ENCODE data around the gene CAB39. TPM values are rescaled to one million over a fixed set of nuclear protein-coding genes. Genes with fewer than 3 reads are reported as not detected.

Gene CAB39
- total and polyA plus RNA-seq, 5 experiments from 2014 or later: 62.5 to 107 (median 81.5) TPM

DNA sequence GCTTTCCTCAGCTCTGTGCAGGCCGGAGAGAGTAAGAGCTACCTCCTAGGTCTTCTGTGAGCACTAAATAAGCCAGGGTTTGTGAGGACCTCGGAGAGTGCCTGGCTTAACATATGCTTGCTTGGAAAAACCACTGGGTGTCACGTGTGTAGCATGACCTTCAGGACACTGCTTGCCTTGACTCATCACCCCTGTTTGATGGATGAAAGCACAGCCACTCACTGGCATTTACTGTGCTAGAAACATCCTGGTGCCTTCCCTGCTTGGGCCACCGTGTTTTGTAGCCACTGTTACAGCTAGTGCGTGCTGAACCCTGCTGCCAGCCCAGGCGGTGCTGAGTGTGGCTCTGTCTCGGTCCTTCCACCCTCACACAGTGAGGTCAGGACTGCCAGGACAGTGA, 117.3 kb downstream of the CAB39 start:
- Mint-ChIP-seq H3K4me3 (peak overlapping the region in 2 of 10 donors; percentile 1 to 23), H3K9me3 (peaks cover 0 to 2% (median 0%) of the 10 kb centered on the region in 9 donors), H3K36me3 (no peaks in the 10 kb centered on the region), H3K4me1 (peaks cover 0 to 10% (median 5%) of the 10 kb centered on the region in 4 donors), H3K27ac (no peak overlapping the region), H3K27me3 (peaks cover 14 to 52% (median 32%) of the 10 kb centered on the region in 5 donors)
- DNase-seq (no peak), ATAC-seq (no peak)
- POLR2A ChIA-PET: no interaction called here

DNA sequence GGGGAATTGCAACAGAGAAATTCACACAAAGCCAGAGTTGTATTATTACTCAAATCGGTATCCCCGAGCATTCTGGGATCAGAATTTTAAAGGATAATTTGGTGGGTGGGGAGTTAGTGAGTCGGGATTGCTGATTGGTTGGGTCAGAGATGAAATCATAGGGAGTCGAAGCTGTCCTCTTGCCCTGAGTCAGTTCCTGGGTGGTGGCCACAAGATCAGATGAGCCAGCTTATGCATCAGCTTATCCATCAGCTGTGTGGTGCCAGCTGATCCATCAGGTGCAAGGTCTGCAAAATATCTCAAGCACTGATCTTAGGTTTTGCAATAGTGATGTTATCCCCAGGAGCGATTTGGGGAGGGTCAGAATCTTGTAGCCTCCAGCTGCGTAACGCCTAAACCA, 117.8 kb downstream of the CAB39 start:
- no peak overlapping the region for H3K4me3 Mint-ChIP-seq
- H3K27me3 Mint-ChIP-seq: peaks cover 14 to 52% (median 32%) of the 10 kb centered on the region in 5 donors
- DNase-seq (no peak), ATAC-seq (no peak)
- H3K4me1 Mint-ChIP-seq: peaks cover 0 to 10% (median 5%) of the 10 kb centered on the region in 4 donors
- H3K9me3 Mint-ChIP-seq: peaks cover 0 to 2% (median 0%) of the 10 kb centered on the region in 9 donors
- H3K36me3 Mint-ChIP-seq: no peaks in the 10 kb centered on the region
- POLR2A ChIA-PET: no interaction called here
- H3K27ac Mint-ChIP-seq: no peak overlapping the region

DNA sequence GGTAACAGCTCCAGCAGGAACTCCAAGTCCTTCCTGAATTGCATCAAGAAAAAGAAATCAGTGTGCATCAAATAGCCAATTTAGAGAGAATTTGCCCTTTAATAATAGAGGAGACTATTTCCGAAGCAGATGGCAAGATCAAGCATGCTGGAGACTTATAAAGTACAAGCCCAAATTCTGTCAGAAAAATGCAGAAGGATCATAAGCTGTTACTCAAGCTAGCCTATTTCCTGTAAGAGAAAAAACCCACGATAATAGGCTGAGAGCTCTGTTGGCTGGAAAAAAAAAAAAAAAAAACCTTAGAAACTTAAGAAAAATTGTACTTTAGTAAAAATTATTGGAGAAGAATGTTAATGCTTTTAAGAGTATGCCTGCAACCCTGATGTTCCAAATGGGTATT, 127.7 kb downstream of the CAB39 start:
- peaks cover 0 to 5% (median 2%) of the 10 kb centered on the region in 4 donors for H3K4me1 Mint-ChIP-seq
- DNase-seq: no peak
- no peak overlapping the region for H3K27ac Mint-ChIP-seq
- POLR2A ChIA-PET: interaction anchor here (0.6 to 1.3 kb wide), 3 partner anchors 16 to 613 kb away, joined by 3 read pairs; no protein-coding TSS in a partner anchor
- H3K4me3 Mint-ChIP-seq: no peak overlapping the region
- H3K27me3 Mint-ChIP-seq: peaks cover 0 to 8% (median 3%) of the 10 kb centered on the region in 5 donors
- ATAC-seq: no peak
- H3K9me3 Mint-ChIP-seq: peaks cover 0 to 15% (median 8%) of the 10 kb centered on the region in 9 donors
- H3K36me3 Mint-ChIP-seq: peaks cover 0 to 12% (median 0%) of the 10 kb centered on the region in 3 donors

DNA sequence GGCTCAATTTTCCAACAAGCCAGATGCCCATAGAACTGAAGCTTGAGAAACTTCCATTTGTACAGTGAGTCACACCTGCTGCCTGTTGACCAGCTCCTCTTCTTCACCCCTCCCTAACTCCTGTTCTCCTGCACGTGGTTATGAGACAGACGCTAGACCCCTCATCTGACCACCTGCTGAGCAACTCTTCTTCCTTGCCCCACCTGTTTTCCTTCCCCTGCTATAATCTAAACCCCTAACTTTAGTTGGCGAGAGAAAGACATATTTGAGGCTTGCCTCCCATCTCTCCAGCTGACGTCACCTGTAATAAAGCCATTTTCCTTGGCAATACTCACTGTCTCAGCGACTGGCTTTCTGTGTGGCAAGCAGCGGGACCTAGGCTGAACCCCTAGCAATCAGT, 129.8 kb downstream of the CAB39 start:
- no peak for DNase-seq
- POLR2A ChIA-PET: no interaction called here
- H3K27me3 Mint-ChIP-seq: peaks cover 0 to 13% (median 5%) of the 10 kb centered on the region in 5 donors
- peaks cover 0 to 12% (median 0%) of the 10 kb centered on the region in 3 donors for H3K36me3 Mint-ChIP-seq
- no peak overlapping the region for H3K27ac Mint-ChIP-seq
- no peak overlapping the region for H3K4me3 Mint-ChIP-seq
- no peak for ATAC-seq
- H3K4me1 Mint-ChIP-seq: peaks cover 0 to 5% (median 2%) of the 10 kb centered on the region in 4 donors
- peaks cover 0 to 15% (median 6%) of the 10 kb centered on the region in 9 donors for H3K9me3 Mint-ChIP-seq

DNA sequence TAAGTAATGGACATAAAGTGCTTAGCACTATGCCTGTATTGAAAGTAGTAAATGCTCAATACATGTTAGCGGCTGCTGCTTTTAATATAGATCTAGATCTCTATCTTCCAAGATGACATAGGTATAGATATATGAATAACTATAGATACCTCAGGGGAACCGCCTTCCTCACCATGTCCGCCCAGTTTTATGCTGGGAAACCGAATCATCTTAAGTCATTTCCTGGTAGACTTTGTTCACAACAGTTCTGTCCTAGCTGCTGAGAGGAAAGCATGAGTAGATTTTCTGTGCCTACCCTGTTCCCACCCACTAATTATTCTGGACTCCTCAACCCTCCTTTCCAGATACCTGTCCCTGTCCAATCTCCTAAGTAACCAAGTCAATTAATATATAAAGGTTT, 130.5 kb downstream of the CAB39 start:
- Mint-ChIP-seq H3K27ac (no peak overlapping the region), H3K4me1 (peaks cover 2 to 8% (median 6%) of the 10 kb centered on the region in 4 donors), H3K36me3 (peaks cover 0 to 12% (median 0%) of the 10 kb centered on the region in 3 donors), H3K9me3 (peaks cover 0 to 9% (median 4%) of the 10 kb centered on the region in 9 donors), H3K4me3 (no peak overlapping the region), H3K27me3 (peaks cover 0 to 15% (median 7%) of the 10 kb centered on the region in 5 donors)
- ATAC-seq (no peak), DNase-seq (no peak)
- POLR2A ChIA-PET: no interaction called here

DNA sequence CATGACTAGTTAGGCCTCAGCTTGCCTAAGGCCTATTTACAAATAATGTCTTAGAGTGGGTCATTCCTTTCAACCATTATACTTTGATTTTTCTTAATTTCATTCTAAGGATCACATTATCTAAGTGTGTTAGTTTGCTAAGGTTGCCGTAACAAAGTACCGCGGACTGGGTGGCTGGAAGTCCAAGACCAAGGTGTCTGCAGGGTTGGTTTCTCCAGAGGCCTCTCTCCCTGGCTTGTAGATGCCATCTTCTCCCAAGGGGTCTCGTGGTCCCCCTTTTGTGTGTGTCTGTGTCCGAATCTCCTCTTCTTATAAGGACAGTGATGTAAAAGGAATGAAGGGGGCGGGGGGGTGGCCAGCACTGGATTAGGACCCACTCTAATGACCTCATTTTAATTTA, 133.7 kb downstream of the CAB39 start:
- peaks cover 5 to 16% (median 6%) of the 10 kb centered on the region in 4 donors for H3K4me1 Mint-ChIP-seq
- POLR2A ChIA-PET: interaction anchor here (0.5 to 1.5 kb wide), 3 partner anchors 21 to 142 kb away, joined by 3 to 5 read pairs (median 5); no protein-coding TSS in a partner anchor
- peaks cover 0 to 2% (median 0%) of the 10 kb centered on the region in 9 donors for H3K9me3 Mint-ChIP-seq
- peaks cover 0 to 4% (median 0%) of the 10 kb centered on the region in 3 donors for H3K36me3 Mint-ChIP-seq
- no peak overlapping the region for H3K4me3 Mint-ChIP-seq
- ATAC-seq (no peak), DNase-seq (no peak)
- H3K27ac Mint-ChIP-seq: no peak overlapping the region
- H3K27me3 Mint-ChIP-seq: peaks cover 7 to 19% (median 12%) of the 10 kb centered on the region in 5 donors

DNA sequence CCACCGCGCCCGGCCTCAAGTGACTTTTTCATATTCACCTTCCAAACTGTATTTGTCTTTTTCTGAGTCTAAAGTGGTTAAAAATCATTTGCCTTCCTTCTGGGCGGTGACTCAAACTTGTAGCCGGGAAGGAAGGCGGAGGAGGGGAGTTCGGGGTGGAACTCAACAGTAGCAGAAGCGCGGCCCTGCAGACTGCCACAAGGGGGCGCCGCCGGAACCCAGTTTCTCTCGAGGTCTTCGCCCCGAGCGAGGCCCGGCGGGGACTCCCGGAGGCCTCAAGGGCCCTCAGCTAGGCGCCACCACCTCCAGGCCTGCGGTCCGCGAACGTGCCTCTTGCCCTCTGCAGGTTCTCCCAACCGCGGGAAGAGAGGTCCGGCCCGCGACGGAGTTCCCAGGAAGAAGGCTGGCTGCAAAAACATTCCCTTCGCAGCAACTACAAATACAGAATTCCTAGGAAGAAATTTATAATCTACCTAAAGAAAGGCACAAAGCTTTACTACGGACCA, 135.3 kb downstream of the CAB39 start:
- ATAC-seq (peak; percentile 95 to 97), DNase-seq (peak; percentile 72 to 92 (median 82))
- Mint-ChIP-seq H3K36me3 (peaks cover 0 to 4% (median 0%) of the 10 kb centered on the region in 3 donors), H3K27ac (peak overlapping the region in 1 of 10 donors; percentile 71), H3K4me1 (peaks cover 5 to 16% (median 6%) of the 10 kb centered on the region in 4 donors), H3K27me3 (peaks cover 8 to 23% (median 12%) of the 10 kb centered on the region in 5 donors), H3K9me3 (peaks cover 0 to 2% (median 0%) of the 10 kb centered on the region in 9 donors), H3K4me3 (no peak overlapping the region)
- POLR2A ChIA-PET: interaction anchor here (0.7 to 1.8 kb wide), 2 partner anchors 20 to 140 kb away, joined by 4 read pairs; no protein-coding TSS in a partner anchor

DNA sequence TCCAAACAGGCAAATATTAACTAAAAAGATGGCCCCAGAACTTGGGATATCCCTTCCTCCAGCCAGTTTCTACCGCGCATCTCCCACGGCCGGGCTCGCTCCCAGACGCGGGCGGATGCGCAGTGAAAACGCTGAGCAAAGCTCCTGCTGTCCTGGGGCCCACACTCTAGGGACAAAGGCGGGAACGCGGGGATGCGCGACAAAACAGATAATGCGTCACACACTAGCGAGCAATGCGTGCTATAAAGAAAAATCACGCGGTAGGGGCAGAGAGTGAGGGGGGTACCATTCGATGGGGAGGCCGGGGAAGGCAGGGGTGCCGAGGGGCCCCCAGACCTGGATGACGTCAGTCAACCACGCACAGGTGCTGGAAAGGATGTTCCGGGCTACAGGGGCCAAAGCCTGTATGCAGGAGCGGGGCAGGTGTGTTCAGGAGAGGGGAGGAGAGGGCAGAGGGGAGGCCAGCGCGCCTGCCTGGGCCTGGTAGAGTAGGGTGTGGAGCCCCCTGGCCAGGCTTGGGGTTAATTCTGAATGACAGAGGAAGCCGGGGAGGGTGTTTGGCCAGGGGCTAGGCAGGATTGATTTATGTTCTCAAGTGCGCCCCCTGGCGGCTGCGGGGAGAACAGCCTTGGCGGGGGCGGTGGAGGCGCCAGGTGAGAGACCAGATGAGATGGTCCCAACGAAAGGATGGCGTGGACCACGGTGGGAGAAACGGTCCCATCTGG, 137.2 kb downstream of the CAB39 start:
- H3K9me3 Mint-ChIP-seq: peaks cover 0 to 2% (median 0%) of the 10 kb centered on the region in 9 donors
- peaks cover 5 to 16% (median 6%) of the 10 kb centered on the region in 4 donors for H3K4me1 Mint-ChIP-seq
- H3K27me3 Mint-ChIP-seq: peaks cover 4 to 31% (median 10%) of the 10 kb centered on the region in 5 donors
- peaks cover 0 to 4% (median 0%) of the 10 kb centered on the region in 3 donors for H3K36me3 Mint-ChIP-seq
- POLR2A ChIA-PET: interaction anchor here (0.9 kb wide), 1 partner anchor 137 kb away, joined by 4 read pairs; no protein-coding TSS in a partner anchor
- peak overlapping the region in 2 of 10 donors; percentile 18 to 25 for H3K4me3 Mint-ChIP-seq
- peak overlapping the region in 4 of 10 donors; percentile 33 to 77 (median 64) for H3K27ac Mint-ChIP-seq
- DNase-seq (peak; percentile 40 to 80 (median 63)), ATAC-seq (peak; percentile 53 to 66)

DNA sequence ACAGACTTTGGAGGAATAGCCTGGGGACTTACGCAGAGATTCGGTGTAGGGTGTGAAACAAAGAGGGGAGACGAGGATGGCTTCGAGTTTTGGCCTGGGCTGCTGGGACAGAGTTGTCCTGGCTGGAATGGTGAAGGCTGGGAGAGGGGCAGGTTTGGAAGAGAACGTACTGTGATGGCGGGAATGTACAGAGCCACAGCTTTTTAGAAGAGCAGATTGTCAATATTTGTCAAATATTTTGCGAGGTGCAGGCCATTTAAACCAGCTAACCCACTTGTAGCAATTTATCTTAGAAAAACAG, 137.7 kb downstream of the CAB39 start:
- ATAC-seq (no peak), DNase-seq (no peak)
- peaks cover 5 to 16% (median 6%) of the 10 kb centered on the region in 4 donors for H3K4me1 Mint-ChIP-seq
- peaks cover 4 to 29% (median 10%) of the 10 kb centered on the region in 5 donors for H3K27me3 Mint-ChIP-seq
- H3K4me3 Mint-ChIP-seq: peak overlapping the region in 1 of 10 donors; percentile 25
- peaks cover 0 to 2% (median 0%) of the 10 kb centered on the region in 9 donors for H3K9me3 Mint-ChIP-seq
- peak overlapping the region in 3 of 10 donors; percentile 59 to 77 (median 68) for H3K27ac Mint-ChIP-seq
- POLR2A ChIA-PET: no interaction called here
- peaks cover 0 to 4% (median 0%) of the 10 kb centered on the region in 3 donors for H3K36me3 Mint-ChIP-seq

DNA sequence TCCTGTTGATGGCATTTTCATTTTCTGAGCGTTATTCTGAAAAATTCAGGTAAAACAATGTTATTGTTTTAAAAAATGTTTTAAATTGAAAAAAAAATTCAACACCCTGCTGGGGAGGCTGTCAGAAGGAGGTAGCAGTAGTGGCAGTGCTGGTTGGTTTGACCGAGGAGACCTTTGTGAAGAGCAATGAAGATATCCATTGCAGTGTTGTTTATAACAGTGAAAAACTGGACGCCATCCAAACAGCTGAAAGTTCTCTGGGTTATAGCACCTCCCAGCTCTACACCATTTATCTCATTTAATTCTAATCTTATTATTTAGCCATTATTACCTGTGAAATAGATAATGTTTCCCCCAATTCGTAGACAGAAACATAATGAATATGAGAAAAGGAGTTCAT, 139.5 kb downstream of the CAB39 start:
- Mint-ChIP-seq H3K4me3 (no peak overlapping the region), H3K27me3 (peaks cover 4 to 28% (median 12%) of the 10 kb centered on the region in 5 donors), H3K4me1 (peaks cover 5 to 16% (median 6%) of the 10 kb centered on the region in 4 donors), H3K36me3 (peaks cover 0 to 4% (median 0%) of the 10 kb centered on the region in 3 donors), H3K9me3 (peaks cover 0 to 2% (median 0%) of the 10 kb centered on the region in 9 donors), H3K27ac (no peak overlapping the region)
- ATAC-seq: no peak
- POLR2A ChIA-PET: interaction anchor here (1.5 kb wide), 1 partner anchor 14 kb away, joined by 3 read pairs; no protein-coding TSS in a partner anchor
- DNase-seq: no peak

DNA sequence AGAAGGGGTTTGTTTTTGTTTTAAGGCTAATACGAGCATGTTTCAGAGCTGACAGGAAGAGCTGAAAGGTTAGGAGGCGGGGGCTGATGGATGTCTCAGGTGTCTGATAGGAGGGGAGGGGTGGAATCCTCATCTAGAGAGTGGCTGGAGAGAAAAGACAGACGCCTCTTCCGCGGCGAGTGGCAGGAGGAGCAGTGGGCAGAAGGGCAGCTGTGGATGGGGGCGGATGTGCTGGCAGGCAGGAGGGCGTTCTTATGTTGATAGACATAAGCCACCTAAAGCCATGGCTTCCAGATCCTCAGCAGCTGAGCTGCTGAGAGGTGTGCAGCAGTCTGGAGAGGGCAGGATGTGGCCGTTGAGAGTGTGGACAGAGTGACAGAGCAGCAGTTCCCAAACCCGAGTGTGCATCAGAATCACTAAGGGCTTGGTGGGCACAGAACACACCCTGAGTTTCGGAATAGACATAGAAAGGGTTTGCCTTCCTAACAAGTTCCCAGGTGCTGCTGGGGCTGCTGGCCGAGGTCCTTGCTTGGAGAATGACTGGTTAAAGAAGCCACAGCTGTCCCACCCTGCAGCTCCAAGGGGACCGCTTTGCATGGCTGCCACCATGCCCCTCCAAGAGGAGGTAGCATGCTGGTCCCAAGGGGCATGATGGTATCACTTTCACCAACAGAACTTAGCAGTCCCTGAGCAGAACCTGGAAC, 149.1 kb downstream of the CAB39 start:
- ATAC-seq: peak; percentile 9 to 35
- peak overlapping the region in 9 of 10 donors; percentile 26 to 91 (median 55) for H3K27ac Mint-ChIP-seq

DNA sequence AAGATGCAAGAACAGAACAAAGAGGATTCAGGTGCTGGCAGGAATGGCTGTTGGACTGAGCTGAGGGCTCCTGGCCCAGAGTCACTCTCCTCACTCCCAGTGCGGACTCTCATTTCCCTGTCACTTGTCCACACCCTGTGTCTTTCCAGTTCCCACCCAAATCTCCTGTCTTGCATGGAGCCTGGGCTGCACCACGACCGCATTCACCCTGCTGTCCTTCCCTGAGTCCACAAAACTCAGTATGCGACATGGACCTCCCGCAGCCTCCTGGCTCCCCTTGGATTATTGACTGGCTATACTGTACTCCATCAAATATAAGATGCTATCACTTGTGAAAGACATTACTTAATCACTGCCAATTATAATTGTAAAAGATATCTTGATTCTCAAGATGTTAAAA, 149.7 kb downstream of the CAB39 start:
- ATAC-seq (no peak), DNase-seq (no peak)
- peaks cover 2 to 8% (median 5%) of the 10 kb centered on the region in 5 donors for H3K27me3 Mint-ChIP-seq
- peaks cover 21 to 50% (median 49%) of the 10 kb centered on the region in 4 donors for H3K4me1 Mint-ChIP-seq
- POLR2A ChIA-PET: interaction anchor here (1.4 to 2.4 kb wide), 2 partner anchors 15 to 64 kb away, joined by 4 to 9 read pairs; no protein-coding TSS in a partner anchor
- no peaks in the 10 kb centered on the region for H3K9me3 Mint-ChIP-seq
- peak overlapping the region in 2 of 10 donors; percentile 54 to 58 for H3K4me3 Mint-ChIP-seq
- no peaks in the 10 kb centered on the region for H3K36me3 Mint-ChIP-seq
- H3K27ac Mint-ChIP-seq: peak overlapping the region in 4 of 10 donors; percentile 31 to 88 (median 50)

More for the DNA sequence above, 149.1 kb downstream of the CAB39 start:
- Mint-ChIP-seq H3K9me3 (no peaks in the 10 kb centered on the region), H3K27me3 (peaks cover 2 to 8% (median 6%) of the 10 kb centered on the region in 5 donors), H3K4me3 (peak overlapping the region in 9 of 10 donors; percentile 0 to 62 (median 45)), H3K4me1 (peaks cover 16 to 44% (median 44%) of the 10 kb centered on the region in 4 donors), H3K36me3 (no peaks in the 10 kb centered on the region)
- peak in 1 of 10 donors; percentile 16 for DNase-seq
- POLR2A ChIA-PET: interaction anchor here (1.0 to 2.4 kb wide), 4 partner anchors 16 to 66 kb away, joined by 3 to 9 read pairs (median 4); no protein-coding TSS in a partner anchor
